H9 (cell line): ENCODE data around the gene UVSSA. TPM values are rescaled to one million over a fixed set of nuclear protein-coding genes. Genes with fewer than 3 reads are reported as not detected.

Source experiments
- DNase-seq: peaks from one replicate; pipeline ENCODE4 v3.0.0-alpha.2; 2017
- H2AFZ ChIP-seq: one replicate; pipeline ENCODE4 v1.6.1; 2013; ENCODE audit warnings: mild to moderate bottlenecking, low read length, control low read depth, moderate library complexity
- H2AK5ac ChIP-seq: 2 replicates; pipeline ENCODE4 v1.6.1; 2013; ENCODE audit warnings: low read length, control low read depth, mixed read lengths; ENCODE audit not compliant: insufficient read length
- H2BK120ac ChIP-seq: one replicate; pipeline ENCODE4 v1.6.1; 2013; ENCODE audit warnings: low read depth, mild to moderate bottlenecking, low read length, control low read depth, inconsistent platforms; ENCODE audit not compliant: poor library complexity, severe bottlenecking
- H2BK12ac ChIP-seq: 2 replicates; pipeline ENCODE4 v1.6.1; 2013; ENCODE audit warnings: low read length, control low read depth, mixed read lengths, low read depth; ENCODE audit not compliant: insufficient read length
- H2BK15ac ChIP-seq: 2 replicates; pipeline ENCODE4 v1.6.1; 2013; ENCODE audit warnings: low read depth, low read length, control low read depth
- H2BK20ac ChIP-seq: one replicate; pipeline ENCODE4 v1.6.1; 2013; ENCODE audit warnings: low read depth, mild to moderate bottlenecking, low read length, control low read depth, inconsistent platforms; ENCODE audit not compliant: poor library complexity, severe bottlenecking
- H2BK5ac ChIP-seq: 2 replicates; pipeline ENCODE4 v1.6.1; 2013; ENCODE audit warnings: low read length, control low read depth, mixed read lengths; ENCODE audit not compliant: insufficient read length
- H3K14ac ChIP-seq: 2 replicates; pipeline ENCODE4 v1.6.1; 2013; ENCODE audit warnings: low read length, control low read depth; ENCODE audit not compliant: insufficient read depth
- H3K18ac ChIP-seq: 2 replicates; pipeline ENCODE4 v1.6.1; 2013; ENCODE audit warnings: low read depth, mild to moderate bottlenecking, mixed read lengths, low read length, control low read depth; ENCODE audit not compliant: insufficient read length
- H3K23ac ChIP-seq: 2 replicates; pipeline ENCODE4 v1.6.1; 2013; ENCODE audit warnings: low read length, control low read depth, mixed read lengths, low read depth; ENCODE audit not compliant: insufficient read length
- H3K23me2 ChIP-seq: 2 replicates; pipeline ENCODE4 v1.6.1; 2013; ENCODE audit warnings: low read depth, mild to moderate bottlenecking, mixed read lengths, low read length, control low read depth; ENCODE audit not compliant: insufficient read length, poor library complexity, severe bottlenecking
- H3K27ac ChIP-seq: 2 replicates; pipeline ENCODE4 v1.5.1; 2013; ENCODE audit warnings: low read length, control low read depth, mixed read lengths, low read depth; ENCODE audit not compliant: insufficient read length
- H3K27me3 ChIP-seq: 2 replicates; pipeline ENCODE4 v1.6.1; 2013; ENCODE audit warnings: low read length, control low read depth, inconsistent platforms; ENCODE audit not compliant: insufficient read depth
- H3K4ac ChIP-seq: 2 replicates; pipeline ENCODE4 v1.6.1; 2013; ENCODE audit warnings: low read depth, mild to moderate bottlenecking, control low read depth, inconsistent platforms, low read length, moderate library complexity
- H3K4me1 ChIP-seq: 2 replicates; pipeline ENCODE4 v1.6.1; 2013; ENCODE audit warnings: low read length, control low read depth, inconsistent platforms; ENCODE audit not compliant: insufficient read depth
- H3K4me2 ChIP-seq: 2 replicates; pipeline ENCODE4 v1.6.1; 2013; ENCODE audit warnings: low read length, control low read depth, mixed read lengths; ENCODE audit not compliant: insufficient read length, insufficient read depth
- H3K56ac ChIP-seq: 2 replicates; pipeline ENCODE4 v1.6.1; 2013; ENCODE audit warnings: low read depth, mild to moderate bottlenecking, mixed read lengths, low read length, control low read depth; ENCODE audit not compliant: insufficient read length
- H3K79me1 ChIP-seq: 2 replicates; pipeline ENCODE4 v1.6.1; 2013; ENCODE audit warnings: low read depth, mild to moderate bottlenecking, moderate library complexity, low read length, control low read depth, inconsistent platforms; ENCODE audit not compliant: insufficient read depth, poor library complexity, severe bottlenecking
- H3K79me2 ChIP-seq: 2 replicates; pipeline ENCODE4 v1.6.1; 2013; ENCODE audit warnings: low read length, control low read depth, inconsistent platforms; ENCODE audit not compliant: insufficient read depth
- H3K9ac ChIP-seq: 2 replicates; pipeline ENCODE4 v1.6.1; 2013; ENCODE audit warnings: low read length, control low read depth, mixed read lengths; ENCODE audit not compliant: insufficient read length; ENCODE audit errors: extremely low read depth
- H3K9me3 ChIP-seq: one replicate; pipeline ENCODE4 v1.6.1; 2013; ENCODE audit warnings: low read depth, low read length, inconsistent platforms; ENCODE audit not compliant: control insufficient read depth
- H3T11ph ChIP-seq: one replicate; pipeline ENCODE4 v1.6.1; 2013; ENCODE audit warnings: mild to moderate bottlenecking, low read length, control low read depth, inconsistent platforms
- H4K20me1 ChIP-seq: one replicate; pipeline ENCODE4 v1.6.1; 2013; ENCODE audit not compliant: control insufficient read depth, insufficient read length, insufficient read depth
- H4K5ac ChIP-seq: 2 replicates; pipeline ENCODE4 v1.6.1; 2013; ENCODE audit warnings: low read depth, mild to moderate bottlenecking, mixed read lengths, low read length, control low read depth; ENCODE audit not compliant: insufficient read length
- H4K8ac ChIP-seq: replicated peaks from 2 replicates; pipeline ENCODE4 v1.6.1; 2013; ENCODE audit warnings: low read length, control low read depth, mixed read lengths, low read depth; ENCODE audit not compliant: insufficient read length
- H4K91ac ChIP-seq: 2 replicates; pipeline ENCODE4 v1.6.1; 2013; ENCODE audit warnings: low read depth, mild to moderate bottlenecking, moderate library complexity, mixed read lengths, low read length, control low read depth; ENCODE audit not compliant: insufficient read length
- H3K27ac Mint-ChIP-seq, 3 experiments: 2 replicates in 2 of 3; 3 replicates in 1 of 3; pipeline ENCODE4 v1.8.0; 2020 to 2021; ENCODE audit warnings: mixed read lengths in 3 of 3, mild to moderate bottlenecking in 1 of 3, moderate library complexity in 1 of 3
- H3K27me3 Mint-ChIP-seq: 2 replicates; pipeline ENCODE4 v1.8.0; 2021; ENCODE audit warnings: low read depth, mild to moderate bottlenecking, moderate library complexity, mixed read lengths
- H3K36me3 Mint-ChIP-seq, 3 experiments: 2 replicates in 2 of 3; 3 replicates in 1 of 3; pipeline ENCODE4 v1.8.0; 2020 to 2021; ENCODE audit warnings: low read depth in 3 of 3, mixed read lengths in 3 of 3; ENCODE audit not compliant: insufficient read depth in 1 of 3
- H3K4me1 Mint-ChIP-seq, 2 experiments: 2 replicates each; pipeline ENCODE4 v1.8.0; 2020; ENCODE audit warnings: mixed read lengths in 2 of 2
- H3K4me3 Mint-ChIP-seq, 2 experiments: 2 replicates in 1 of 2; 3 replicates in 1 of 2; pipeline ENCODE4 v1.8.0; 2020 to 2021; ENCODE audit warnings: mild to moderate bottlenecking in 2 of 2, mixed read lengths in 2 of 2, moderate library complexity in 1 of 2
- H3K9me3 Mint-ChIP-seq, 2 experiments: 2 replicates in 1 of 2; 3 replicates in 1 of 2; pipeline ENCODE4 v1.8.0; 2020; ENCODE audit warnings: mild to moderate bottlenecking in 2 of 2, mixed read lengths in 2 of 2, moderate library complexity in 1 of 2
- CTCF ChIP-seq: fragments of 200-600 bp; sonication (generic); conservative IDR thresholded peaks from 3 replicates; pipeline ENCODE4 v1.8.0; 2021; ENCODE audit warnings: antibody characterized with exemption, mild to moderate bottlenecking
- WGBS: extraction: QIAGEN DNeasy Blood & Tissue Kit; methylation state at CpG from one replicate; pipeline ENCODE4 v1.1.7; 2013; ENCODE audit warnings: missing lambda C conversion rate, low lambda C conversion rate, mixed read lengths; ENCODE audit not compliant: insufficient read length; ENCODE audit errors: extremely low coverage; 5-methylcytosine and 5-hydroxymethylcytosine counted together
- total RNA-seq: library from RNA; stranded (reverse); gene quantifications from 2 replicates; pipeline ENCODE4 v1.2.1, GENCODE V29; 2021

UVSSA gene
- total RNA-seq, 1 experiment from 2014 or later, result 15.9 TPM

- Histone ChIP-seq H3K4ac (no peak overlapping the region), H3K4me2 (no peak overlapping the region), H4K5ac (no peak overlapping the region), H3K9ac (no peak overlapping the region), H3K4me1 (no peaks in the 10 kb centered on the region), H3K27ac (no peak overlapping the region), H4K8ac (no peak overlapping the region), H2BK20ac (no peak overlapping the region), H3K18ac (no peak overlapping the region), H3K23me2 (no peaks in the 10 kb centered on the region), H2AK5ac (no peak overlapping the region), H3K9me3 (no peaks in the 10 kb centered on the region), H4K91ac (no peak overlapping the region), H3K14ac (no peak overlapping the region), H2BK120ac (no peak overlapping the region), H3K56ac (no peak overlapping the region), H2BK15ac (no peak overlapping the region), H3K79me1 (no peaks in the 10 kb centered on the region), H3T11ph (no peak overlapping the region), H2AFZ (no peak overlapping the region), H3K27me3 (no peaks in the 10 kb centered on the region), H3K79me2 (no peaks in the 10 kb centered on the region), H4K20me1 (peaks cover 2% of the 10 kb centered on the region), H3K23ac (no peak overlapping the region), H2BK12ac (no peak overlapping the region), H2BK5ac (no peak overlapping the region)
- no peak overlapping the region for H3K27ac Mint-ChIP-seq
- WGBS, result no CpG with 5 or more reads among the region's 29 CpGs
- H3K4me1 Mint-ChIP-seq, result peaks cover 8% of the 10 kb centered on the region in 2 experiments
- H3K9me3 Mint-ChIP-seq, result 0 out of 5 replicates have a peak, but pooled peaks cover 0 to 4% of the 10 kb centered on the region in 2 experiments
- no peaks in the 10 kb centered on the region; the same call in 1 of the 2 replicates for H3K27me3 Mint-ChIP-seq
- no peak for TF ChIP-seq CTCF
- no peak for DNase-seq
- peaks cover 34 to 62% (median 58%) of the 10 kb centered on the region in 3 experiments for H3K36me3 Mint-ChIP-seq
- no peak overlapping the region for H3K4me3 Mint-ChIP-seq
Observed at GRCh38 chr4:1340181-1340747, 6.7 kb upstream of the UVSSA start.
